ENCODE measurements around the gene TICRR.

- TF ChIP-seq CTCF (IDR thresholded peaks at IDR 0.05 in 4 of 5, conservative IDR thresholded peaks at IDR 0.05 in 1 of 5) (no peak), POLR2A (IDR thresholded peaks at IDR 0.05) (no peak)
Measured at GRCh38 chr15:89593018-89593417, 17.7 kb downstream of the TICRR start.
